HG03139 (cell line): ENCODE results near the gene GLRA2.
A peak's percentile ranks its signal among the peaks of the same experiment; 100 is the strongest.

Experiments
- ATAC-seq: cut with Tn5 transposase; IDR thresholded peaks from one replicate; pipeline ENCODE4 v1.9.1; 2021; ENCODE audit not compliant: unreplicated experiment

Gene GLRA2

GRCh38 chrX:14529290-14529989 lies at the start of gene GLRA2:
Gene GLRA2 (plus strand): TSS chrX:14529536. CDS start chrX:14530058, 522 bp downstream.
- no peak for ATAC-seq

- ATAC-seq: no peak
Observed at GRCh38 chrX:14489437-14489836, 39.9 kb upstream of the GLRA2 start.

- ATAC-seq: no peak
Observed at GRCh38 chrX:14491689-14492088, 37.6 kb upstream of the GLRA2 start.

GRCh38 chrX:14496674-14497073 lies 32.7 kb upstream of the GLRA2 start:
- ATAC-seq: no peak

GRCh38 chrX:14497184-14497666 lies 32.1 kb upstream of the GLRA2 start:
- peak; percentile 56 for ATAC-seq

GRCh38 chrX:14501327-14501726 lies 28.0 kb upstream of the GLRA2 start:
- ATAC-seq: no peak

- no peak for ATAC-seq
Observed at GRCh38 chrX:14504960-14505538, 24.3 kb upstream of the GLRA2 start.

GRCh38 chrX:14505648-14506047 lies 23.7 kb upstream of the GLRA2 start:
- ATAC-seq: no peak

- no peak for ATAC-seq
Observed at GRCh38 chrX:14506866-14507265, 22.5 kb upstream of the GLRA2 start.

- no peak for ATAC-seq
Observed at GRCh38 chrX:14508025-14508690, 21.2 kb upstream of the GLRA2 start.

GRCh38 chrX:14509325-14510057 lies 19.8 kb upstream of the GLRA2 start:
- ATAC-seq: no peak

- no peak for ATAC-seq
Observed at GRCh38 chrX:14528629-14529289, 577 bp upstream of the GLRA2 start.

GRCh38 chrX:14533867-14534266 lies 4.5 kb downstream of the GLRA2 start:
- ATAC-seq: no peak

GRCh38 chrX:14546190-14546589 lies 16.9 kb downstream of the GLRA2 start:
- ATAC-seq: no peak

- ATAC-seq: no peak
Observed at GRCh38 chrX:14554131-14554715, 24.9 kb downstream of the GLRA2 start.

GRCh38 chrX:14564058-14564457 lies 34.7 kb downstream of the GLRA2 start:
- ATAC-seq: no peak

GRCh38 chrX:14573161-14573560 lies 43.8 kb downstream of the GLRA2 start:
- ATAC-seq: no peak

- no peak for ATAC-seq
Observed at GRCh38 chrX:14581081-14581480, 51.7 kb downstream of the GLRA2 start.

GRCh38 chrX:14584548-14584947 lies 55.2 kb downstream of the GLRA2 start:
- no peak for ATAC-seq

GRCh38 chrX:14590216-14590615 lies 60.9 kb downstream of the GLRA2 start:
- ATAC-seq: no peak
